Renal cortex interstitium (tissue), 11 donors: Measurements from ENCODE around the gene BNIP3. TPM values are rescaled to one million over a fixed set of nuclear protein-coding genes. Genes with fewer than 3 reads are reported as not detected.
A peak's percentile ranks its signal among the peaks of the same experiment; 100 is the strongest.
"Not testable (repeated sequence)": the region's sequence is repeated elsewhere in the genome, so short reads cannot be mapped to it uniquely, and the experiment has no call there.

Experiments used
- DNase-seq, 11 donors: peaks; one replicate each; pipeline ENCODE4 v3.0.0-alpha.2; 2013; ENCODE audit warnings: low read depth in 9 of 11, low spot score in 4 of 11; ENCODE audit errors: extremely low read depth in 1 of 11
- polyA plus RNA-seq, 3 donors: library from polyadenylated mRNA; unstranded; fragments of 120-200 nt; gene quantifications; one replicate each; pipeline ENCODE4 v1.2.1, GENCODE V29; 2013; ENCODE audit not compliant: insufficient read length in 3 of 3

The BNIP3 gene
- polyA plus RNA-seq, 3 donors, result 80.1 to 114 (median 83.1) TPM

DNA sequence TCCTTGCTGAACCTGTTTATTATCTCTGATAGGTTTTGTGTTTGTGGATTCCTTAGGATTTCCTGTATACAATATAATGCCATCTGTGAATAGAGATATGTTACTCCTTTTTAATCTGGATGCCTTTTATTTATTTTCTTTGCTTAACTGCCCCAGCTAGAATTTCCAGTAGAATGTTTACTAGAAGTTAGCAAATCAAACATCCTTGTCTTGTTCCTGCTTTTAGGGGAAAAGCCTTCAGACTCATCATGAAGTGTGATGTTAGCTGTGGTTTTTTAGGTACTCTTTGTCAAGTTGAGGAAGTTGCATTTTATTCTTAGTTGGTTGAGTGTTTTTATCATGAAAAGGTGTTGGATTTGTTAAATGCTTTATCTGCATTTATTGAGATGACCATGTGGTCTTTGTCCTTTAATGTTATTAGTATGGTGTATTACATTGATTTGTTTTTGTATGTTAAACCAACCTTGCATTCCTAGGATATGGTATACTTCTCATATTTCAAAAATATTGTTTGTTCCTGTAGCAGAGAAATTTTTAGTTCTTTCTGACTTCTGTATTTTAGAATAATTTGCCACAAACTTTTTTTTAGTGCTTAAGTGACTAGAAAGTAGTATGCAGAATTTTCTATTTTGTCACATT, 56.6 kb downstream of the BNIP3 start:
- no peak for DNase-seq

GRCh38 chr10:131923038-131923756, 58.5 kb downstream of the BNIP3 start:
- no peak for DNase-seq

DNA sequence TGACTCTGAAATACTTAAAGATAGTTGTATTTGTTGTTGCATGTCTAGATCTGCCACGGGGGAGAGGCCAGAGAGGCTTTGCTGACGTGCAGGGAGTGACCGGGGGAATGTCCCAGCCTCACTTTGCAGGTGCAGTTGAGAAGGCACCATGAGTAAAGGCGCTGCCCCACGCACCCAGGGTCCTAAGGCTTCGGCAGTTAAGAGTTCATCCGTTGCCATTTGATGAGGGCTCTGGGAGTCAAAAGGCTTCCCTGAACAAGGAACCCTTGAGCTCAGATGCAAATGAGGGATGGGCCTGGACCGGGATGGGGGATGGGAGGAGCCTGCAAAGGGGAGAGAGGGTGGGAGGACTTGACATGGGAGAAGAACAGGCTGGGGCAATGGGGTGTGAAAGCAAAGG, 60.5 kb downstream of the BNIP3 start:
- peak in 2 of 11 donors; percentile 51 to 54 for DNase-seq

DNA sequence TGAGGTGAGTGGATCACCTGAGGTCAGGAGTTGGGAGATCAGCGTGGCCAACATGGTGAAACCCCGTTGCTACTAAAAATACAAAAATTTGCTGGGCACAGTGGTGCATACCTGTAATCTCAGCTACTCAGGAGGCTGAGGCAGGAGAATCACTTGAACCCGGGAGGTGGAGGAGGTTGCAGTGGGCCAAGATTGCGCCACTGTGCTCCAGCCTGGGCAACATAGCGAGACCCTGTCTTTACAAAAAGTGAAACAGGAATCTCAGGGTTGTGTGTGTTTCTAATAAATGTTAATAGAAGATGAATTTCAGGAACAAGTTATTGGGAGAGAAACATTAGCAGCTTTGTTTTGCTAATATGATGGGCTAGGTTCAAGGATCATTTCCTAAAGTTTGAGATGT, 61.0 kb downstream of the BNIP3 start:
- no peak for DNase-seq

- DNase-seq, result no peak
Measured at GRCh38 chr10:131920151-131920550, 61.6 kb downstream of the BNIP3 start.

DNA sequence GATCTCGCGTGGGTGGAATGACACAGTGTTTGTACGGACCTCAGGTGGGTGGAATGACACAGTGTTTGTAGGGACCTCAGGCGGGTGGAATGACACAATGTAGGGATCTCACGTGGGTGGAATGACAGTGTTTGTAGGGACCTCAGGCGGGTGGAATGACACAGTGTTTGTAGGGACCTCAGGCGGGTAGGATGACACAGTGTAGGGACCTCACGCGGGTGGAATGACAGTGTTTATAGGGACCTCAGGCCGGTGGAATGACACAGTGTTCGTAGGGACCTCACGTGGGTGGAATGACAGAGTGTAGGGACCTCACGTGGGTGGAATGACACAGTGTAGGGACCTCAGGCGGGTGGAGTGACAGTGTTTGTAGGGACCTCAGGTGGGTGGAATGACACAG, 62.3 kb downstream of the BNIP3 start:
- not testable (repeated sequence) for DNase-seq

Other genes with a start within 250 kb of the BNIP3 start
- gene PPP2R2D, start 80.9 kb downstream of the BNIP3 start, polyA plus RNA-seq, result 10 to 100 TPM; 43.2 to 47.6 (median 46.8) TPM
- under 1 TPM; 0.20 to 0.27 (median 0.26) TPM for gene JAKMIP3, start 84.0 kb upstream of the BNIP3 start, polyA plus RNA-seq
- 10 to 100 TPM; 13.6 to 22.5 (median 15.0) TPM for gene DPYSL4, start 205.0 kb upstream of the BNIP3 start, polyA plus RNA-seq